ENCODE results near the gene ELAC2.

The ELAC2 gene

GRCh38 chr17:13017655-13018459, at the start of gene ELAC2:
TSS of gene ELAC2 (minus strand) at chr17:13018027. CDS start at chr17:13017947, 80 bp downstream.
- DNase-seq (ENCODE audit: low read depth) = peak; percentile 98
- peak within 1 kb of the TSS; percentile 95 for H3K4me3 ChIP-seq (ENCODE audit: low read depth, low read length)

- DNase-seq (ENCODE audit: low read depth) = no peak
- H3K4me3 ChIP-seq (ENCODE audit: low read depth, low read length) = no peak overlapping the region
Measured at GRCh38 chr17:13065032-13065431, 47.2 kb upstream of the ELAC2 start.

GRCh38 chr17:13055131-13055530, 37.3 kb upstream of the ELAC2 start:
- no peak for DNase-seq (ENCODE audit: low read depth)

DNA sequence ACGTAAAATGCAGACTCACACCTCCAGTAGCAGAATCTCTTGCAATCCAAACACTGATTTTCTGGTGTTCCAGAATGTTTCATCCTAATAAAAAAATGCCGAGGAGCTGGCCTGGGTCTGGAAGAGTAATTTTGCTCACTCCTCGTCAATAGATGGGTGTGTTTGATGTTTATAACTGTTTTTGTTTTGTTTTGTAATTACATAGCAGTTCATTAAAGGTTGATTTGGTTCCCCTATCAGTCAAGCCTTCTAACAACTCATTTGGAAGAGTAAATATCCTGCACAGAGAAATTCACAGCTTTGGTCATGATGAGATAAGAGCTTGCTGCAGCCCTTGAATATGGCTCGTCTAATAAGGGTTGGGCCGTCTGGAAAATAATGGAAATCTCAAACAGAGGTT, 36.8 kb upstream of the ELAC2 start:
- no peak overlapping the region for H3K4me3 ChIP-seq (ENCODE audit: low read depth, low read length)
- no peak for DNase-seq (ENCODE audit: low read depth)

More at GRCh38 chr17:13055131-13055530, 37.3 kb upstream of the ELAC2 start:
- no peak overlapping the region for H3K4me3 ChIP-seq (ENCODE audit: low read depth, low read length)

DNA sequence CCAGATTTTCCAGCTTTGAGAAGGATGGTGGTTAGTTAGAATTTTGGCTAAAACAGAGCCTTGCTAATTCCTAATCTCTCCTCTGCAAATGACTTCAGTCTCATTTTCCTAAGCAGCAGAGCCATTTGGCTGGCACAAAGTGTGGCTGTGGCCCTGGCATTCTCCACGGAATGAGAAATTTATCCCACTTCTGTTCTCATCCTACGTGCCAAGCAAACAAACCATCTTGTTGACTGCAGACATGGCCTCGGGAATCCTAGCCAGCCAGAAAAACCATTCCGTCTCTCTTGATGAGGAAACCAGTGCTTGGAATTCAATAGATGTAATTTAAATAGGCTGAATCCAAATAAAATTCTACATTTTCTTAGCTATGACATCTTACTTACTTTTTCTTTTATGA, 34.1 kb upstream of the ELAC2 start:
- DNase-seq (ENCODE audit: low read depth) = no peak

GRCh38 chr17:13047011-13047606, 29.3 kb upstream of the ELAC2 start:
- no peak for DNase-seq (ENCODE audit: low read depth)
- no peak overlapping the region for H3K4me3 ChIP-seq (ENCODE audit: low read depth, low read length)

More for the DNA sequence above, 34.1 kb upstream of the ELAC2 start:
- no peak overlapping the region for H3K4me3 ChIP-seq (ENCODE audit: low read depth, low read length)

GRCh38 chr17:13046361-13046760, 28.5 kb upstream of the ELAC2 start:
- no peak overlapping the region for H3K4me3 ChIP-seq (ENCODE audit: low read depth, low read length)
- DNase-seq (ENCODE audit: low read depth) = no peak

GRCh38 chr17:13044572-13045065, 26.8 kb upstream of the ELAC2 start:
- no peak for DNase-seq (ENCODE audit: low read depth)
- no peak overlapping the region for H3K4me3 ChIP-seq (ENCODE audit: low read depth, low read length)

- DNase-seq (ENCODE audit: low read depth) = no peak
- H3K4me3 ChIP-seq (ENCODE audit: low read depth, low read length) = no peak overlapping the region
Measured at GRCh38 chr17:13038931-13039665, 21.3 kb upstream of the ELAC2 start.

DNA sequence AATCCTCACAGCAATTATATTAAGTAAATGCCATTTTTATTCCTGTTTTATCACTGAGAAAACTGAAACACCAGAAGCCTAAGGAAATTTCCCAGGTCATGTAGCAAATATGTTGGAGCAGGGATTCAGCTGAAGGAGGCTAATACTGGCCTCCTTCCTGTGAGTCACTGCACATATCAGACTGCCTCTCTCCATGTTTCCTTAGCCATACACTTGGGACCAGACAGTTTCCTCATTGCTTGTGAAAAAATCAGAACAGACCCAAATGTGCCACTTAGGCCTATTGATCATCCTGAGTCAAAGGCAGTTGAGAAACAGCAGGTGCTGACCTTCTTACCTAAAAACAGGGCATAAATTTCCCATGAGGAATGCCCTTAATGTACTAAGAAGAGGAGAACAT, 18.9 kb upstream of the ELAC2 start:
- H3K4me3 ChIP-seq (ENCODE audit: low read depth, low read length) = no peak overlapping the region
- DNase-seq (ENCODE audit: low read depth) = peak; percentile 35

- DNase-seq (ENCODE audit: low read depth) = no peak
Measured at GRCh38 chr17:13035420-13035819, 17.6 kb upstream of the ELAC2 start.

DNA sequence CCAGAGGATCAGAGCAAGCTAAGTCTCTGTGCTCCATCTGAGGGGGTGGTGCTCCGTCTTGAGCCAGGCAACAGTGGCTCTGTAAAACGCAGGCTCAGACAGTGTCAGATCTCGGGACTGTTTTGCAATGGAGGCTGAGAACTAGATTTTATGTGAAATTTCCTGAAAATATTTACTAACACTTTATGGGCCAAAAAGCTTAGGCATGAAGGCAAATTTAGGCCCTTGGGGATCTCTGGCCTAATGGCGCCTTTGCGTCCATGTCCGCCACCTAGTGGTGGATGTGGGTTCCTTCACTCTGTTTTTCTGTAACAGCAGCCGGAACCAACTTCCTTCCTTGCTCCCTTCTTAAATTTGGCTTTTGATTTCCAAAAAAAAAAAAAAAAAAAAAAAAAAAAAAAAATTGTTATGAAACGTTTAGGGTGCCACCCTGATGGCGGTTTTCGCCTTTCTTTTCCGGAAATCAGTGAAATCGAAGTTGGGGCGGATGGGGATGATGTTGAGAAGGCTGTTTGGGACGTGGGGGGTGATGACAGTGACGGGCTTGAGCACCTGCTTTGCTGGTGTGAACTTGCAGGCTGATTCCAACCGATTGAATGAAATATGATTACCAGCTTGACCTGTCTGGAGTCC, 14.0 kb upstream of the ELAC2 start:
- no peak overlapping the region for H3K4me3 ChIP-seq (ENCODE audit: low read depth, low read length)
- no peak for DNase-seq (ENCODE audit: low read depth)

More at GRCh38 chr17:13035420-13035819, 17.6 kb upstream of the ELAC2 start:
- H3K4me3 ChIP-seq (ENCODE audit: low read depth, low read length) = no peak overlapping the region

GRCh38 chr17:13030459-13031300, 12.9 kb upstream of the ELAC2 start:
- no peak for DNase-seq (ENCODE audit: low read depth)
- H3K4me3 ChIP-seq (ENCODE audit: low read depth, low read length) = no peak overlapping the region

DNA sequence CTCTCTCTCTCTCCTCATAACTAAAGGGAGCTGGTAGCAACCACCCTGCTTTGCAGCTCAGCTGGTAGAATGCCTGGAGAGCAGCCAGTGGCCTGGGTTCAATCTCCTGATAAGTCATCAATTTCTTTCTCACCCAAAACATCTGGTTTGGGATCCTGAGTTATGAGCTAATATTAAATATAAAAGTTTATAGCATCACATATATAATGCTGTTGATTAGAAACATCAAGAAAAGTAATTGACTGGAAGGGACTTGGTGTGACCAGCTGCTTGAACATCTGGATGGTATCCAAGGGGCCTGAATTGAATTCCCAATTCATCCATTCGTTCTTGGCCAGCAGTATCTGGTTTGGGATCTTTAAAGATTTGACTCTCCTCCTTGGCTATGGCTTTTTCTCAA, 12.2 kb upstream of the ELAC2 start:
- no peak for DNase-seq (ENCODE audit: low read depth)
- no peak overlapping the region for H3K4me3 ChIP-seq (ENCODE audit: low read depth, low read length)

DNA sequence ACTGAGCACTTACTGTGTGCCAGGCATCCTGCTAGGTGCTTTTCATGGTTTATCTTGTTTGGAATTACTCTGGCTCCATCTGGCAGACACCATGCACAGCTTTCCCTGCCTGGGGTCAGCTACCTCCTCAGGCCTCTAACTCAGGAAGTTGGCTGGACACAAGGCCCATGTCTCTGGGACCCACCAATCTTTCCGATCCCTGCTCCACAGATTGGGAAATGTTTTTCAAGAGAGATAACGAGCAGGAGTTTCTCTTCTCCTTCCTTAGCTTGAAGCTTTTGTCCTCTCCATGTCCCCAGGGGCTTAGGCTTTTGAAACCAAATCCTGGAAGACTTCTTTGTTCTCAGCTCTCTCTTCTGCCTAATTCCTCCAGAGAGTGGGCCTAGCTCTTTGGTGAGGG, 11.5 kb upstream of the ELAC2 start:
- no peak for DNase-seq (ENCODE audit: low read depth)
- no peak overlapping the region for H3K4me3 ChIP-seq (ENCODE audit: low read depth, low read length)

DNA sequence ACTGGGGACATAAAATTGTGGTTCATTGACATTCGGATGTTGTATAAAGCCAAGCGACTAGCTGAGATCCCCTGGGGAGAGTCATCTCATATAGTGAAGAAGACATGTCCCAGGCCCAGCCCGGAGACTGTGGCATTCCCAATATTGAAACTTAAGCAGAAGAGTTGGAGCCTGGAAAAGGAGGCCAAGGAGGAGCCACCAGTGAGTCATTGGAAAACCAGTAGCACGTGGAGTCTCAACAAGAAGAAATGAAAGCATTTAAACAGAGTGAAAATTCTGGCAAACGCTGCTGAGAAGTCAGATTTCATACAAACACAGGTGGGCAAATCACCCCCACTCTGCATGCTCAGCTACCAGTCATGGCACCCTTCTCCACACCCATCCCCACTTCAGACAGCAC, 9.4 kb upstream of the ELAC2 start:
- H3K4me3 ChIP-seq (ENCODE audit: low read depth, low read length) = no peak overlapping the region
- DNase-seq (ENCODE audit: low read depth) = no peak

- DNase-seq (ENCODE audit: low read depth) = no peak
- no peak overlapping the region for H3K4me3 ChIP-seq (ENCODE audit: low read depth, low read length)
Measured at GRCh38 chr17:13025687-13026086, 7.9 kb upstream of the ELAC2 start.

DNA sequence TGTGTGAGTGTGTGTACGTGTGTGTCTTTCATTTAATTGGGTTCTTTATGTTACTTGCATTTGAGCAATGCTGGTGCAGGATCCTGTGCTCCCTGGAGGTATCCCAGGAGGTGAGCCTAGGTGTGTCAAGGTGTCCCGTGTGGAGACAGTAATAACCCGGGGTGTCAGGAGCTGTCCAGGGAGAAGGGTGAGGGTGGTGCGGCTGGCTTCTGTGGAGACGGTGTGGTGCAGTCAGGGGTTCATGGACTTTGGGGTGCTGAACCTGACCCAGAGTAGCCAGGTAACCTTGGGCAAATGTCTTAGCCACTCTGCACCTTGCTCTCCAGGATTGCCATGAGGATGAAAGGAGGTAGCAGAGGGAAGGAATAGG, 7.4 kb upstream of the ELAC2 start:
- H3K4me3 ChIP-seq (ENCODE audit: low read depth, low read length) = no peak overlapping the region

More for the DNA sequence above, 7.4 kb upstream of the ELAC2 start:
- DNase-seq (ENCODE audit: low read depth) = no peak
